Loucy (cell line): ENCODE results near the gene MAML3.

Experiments
- CTCF ChIP-seq: fragments of 200-600 bp; sonication (generic); conservative IDR thresholded peaks from 2 replicates; pipeline ENCODE4 v1.5.1; 2014; ENCODE audit warnings: mild to moderate bottlenecking, antibody characterized with exemption, low read length
- EZH2phosphoT487 ChIP-seq: fragments of 200-600 bp; IDR thresholded peaks from 2 replicates; pipeline ENCODE4 v1.6.1; 2018; ENCODE audit warnings: antibody characterized with exemption, mild to moderate bottlenecking, moderate library complexity, borderline replicate concordance

- TF ChIP-seq EZH2phosphoT487 (no peak), CTCF (no peak)
Measured at GRCh38 chr4:139711461-139711860, 442.5 kb downstream of the MAML3 start.
